HG02884 (cell line): ENCODE measurements around the gene NXF2.
"Not testable (repeated sequence)": the region's sequence is repeated elsewhere in the genome, so short reads cannot be mapped to it uniquely, and the experiment has no call there.

Source experiments
- ATAC-seq: cut with Tn5 transposase; IDR thresholded peaks from one replicate; pipeline ENCODE4 v1.9.1; 2021; ENCODE audit warnings: mild to moderate bottlenecking, moderate library complexity; ENCODE audit not compliant: unreplicated experiment

NXF2 gene, protein sequence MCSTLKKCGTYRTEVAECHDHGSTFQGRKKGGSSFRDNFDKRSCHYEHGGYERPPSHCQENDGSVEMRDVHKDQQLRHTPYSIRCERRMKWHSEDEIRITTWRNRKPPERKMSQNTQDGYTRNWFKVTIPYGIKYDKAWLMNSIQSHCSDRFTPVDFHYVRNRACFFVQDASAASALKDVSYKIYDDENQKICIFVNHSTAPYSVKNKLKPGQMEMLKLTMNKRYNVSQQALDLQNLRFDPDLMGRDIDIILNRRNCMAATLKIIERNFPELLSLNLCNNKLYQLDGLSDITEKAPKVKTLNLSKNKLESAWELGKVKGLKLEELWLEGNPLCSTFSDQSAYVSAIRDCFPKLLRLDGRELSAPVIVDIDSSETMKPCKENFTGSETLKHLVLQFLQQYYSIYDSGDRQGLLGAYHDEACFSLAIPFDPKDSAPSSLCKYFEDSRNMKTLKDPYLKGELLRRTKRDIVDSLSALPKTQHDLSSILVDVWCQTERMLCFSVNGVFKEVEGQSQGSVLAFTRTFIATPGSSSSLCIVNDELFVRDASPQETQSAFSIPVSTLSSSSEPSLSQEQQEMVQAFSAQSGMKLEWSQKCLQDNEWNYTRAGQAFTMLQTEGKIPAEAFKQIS

GRCh38 chrX:102246893-102247292 lies at the start of gene NXF2:
TSS of gene NXF2 (plus strand) at chrX:102247167. CDS start at chrX:102307079, 59,912 bp downstream.
- ATAC-seq: not testable (repeated sequence)

- not testable (repeated sequence) for ATAC-seq
Measured at GRCh38 chrX:102207940-102208339, 39.0 kb upstream of the NXF2 start.

- ATAC-seq: not testable (repeated sequence)
Measured at GRCh38 chrX:102214986-102215385, 32.0 kb upstream of the NXF2 start, which contains the start of gene TCP11X1. TSS of gene TCP11X1 (plus strand) at chrX:102215301.

GRCh38 chrX:102216497-102216896 lies 30.5 kb upstream of the NXF2 start:
- ATAC-seq: not testable (repeated sequence)

DNA sequence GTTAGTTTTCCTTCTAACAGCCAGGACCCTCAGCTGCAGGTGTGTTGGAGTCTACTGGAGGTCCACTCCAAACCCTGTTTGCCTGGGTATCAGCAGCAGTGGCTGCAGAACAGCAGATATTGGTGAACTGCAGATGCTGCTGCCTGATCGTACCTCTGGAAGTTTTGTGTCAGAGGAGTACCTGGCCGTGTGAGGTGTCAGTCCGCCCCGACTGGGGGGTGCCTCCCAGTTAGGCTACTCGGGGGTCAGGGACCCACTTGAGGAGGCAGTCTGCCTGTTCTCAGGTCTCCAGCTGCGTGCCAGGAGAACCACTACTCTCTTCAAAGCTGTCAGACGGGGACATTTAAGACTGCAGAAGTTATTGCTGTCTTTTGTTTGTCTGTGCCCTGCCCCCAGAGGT lies 11.3 kb upstream of the NXF2 start:
- ATAC-seq: not testable (repeated sequence)

- ATAC-seq: not testable (repeated sequence)
Measured at GRCh38 chrX:102240265-102240664, 6.7 kb upstream of the NXF2 start.

DNA sequence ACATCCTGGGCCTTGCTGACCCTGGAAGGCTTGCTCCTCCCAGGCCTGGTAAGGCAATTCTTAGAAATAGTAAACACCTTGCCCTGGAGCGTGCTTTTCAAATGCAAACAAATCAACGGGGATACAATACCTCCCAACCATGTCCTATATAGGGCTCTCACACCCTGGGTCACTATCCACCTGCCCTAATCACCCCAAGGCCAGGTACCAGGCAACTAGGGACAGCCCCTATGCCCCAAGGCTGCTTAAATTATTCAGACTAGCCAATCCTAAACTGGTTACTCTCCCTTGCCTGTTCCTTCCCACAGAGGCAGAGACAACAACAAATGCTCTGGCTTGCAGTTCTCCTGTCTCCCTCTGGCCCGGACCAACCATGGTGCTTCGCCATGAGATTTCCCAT lies 25.3 kb downstream of the NXF2 start:
- ATAC-seq: not testable (repeated sequence)

- ATAC-seq: no peak
Measured at GRCh38 chrX:102338162-102338561, 91.2 kb downstream of the NXF2 start.

GRCh38 chrX:102339312-102340298 lies 92.6 kb downstream of the NXF2 start:
- ATAC-seq: no peak

- no peak for ATAC-seq
Measured at GRCh38 chrX:102341867-102342266, 94.9 kb downstream of the NXF2 start.

- no peak for ATAC-seq
Measured at GRCh38 chrX:102345916-102346315, 98.9 kb downstream of the NXF2 start.
